HG03095 (cell line): Measurements from ENCODE around the gene ZNF160.
"Not testable (repeated sequence)": the region's sequence is repeated elsewhere in the genome, so short reads cannot be mapped to it uniquely, and the experiment has no call there.

Experiments used
- ATAC-seq: cut with Tn5 transposase; IDR thresholded peaks from one replicate; pipeline ENCODE4 v1.9.1; 2021; ENCODE audit warnings: moderate library complexity; ENCODE audit not compliant: unreplicated experiment

ZNF160 gene

GRCh38 chr19:53092723-53093122, 10.5 kb downstream of the ZNF160 start:
- ATAC-seq = no peak

- ATAC-seq = no peak
These were observed 11.6 kb downstream of the ZNF160 start for GRCh38 chr19:53091413-53092254.

- ATAC-seq = no peak
These were observed 15.1 kb downstream of the ZNF160 start for GRCh38 chr19:53088091-53088490.

- no peak for ATAC-seq
These were observed 16.3 kb downstream of the ZNF160 start for GRCh38 chr19:53086949-53087348.

GRCh38 chr19:53085496-53085895, 17.7 kb downstream of the ZNF160 start:
- no peak for ATAC-seq

- ATAC-seq = no peak
These were observed 20.3 kb downstream of the ZNF160 start for GRCh38 chr19:53082929-53083328.

GRCh38 chr19:53079313-53079924, 23.8 kb downstream of the ZNF160 start:
- no peak for ATAC-seq

GRCh38 chr19:53078668-53079067, 24.6 kb downstream of the ZNF160 start:
- no peak for ATAC-seq

GRCh38 chr19:53076984-53077383, 26.2 kb downstream of the ZNF160 start:
- no peak for ATAC-seq

- no peak for ATAC-seq
These were observed 34.4 kb downstream of the ZNF160 start for GRCh38 chr19:53068834-53069233.

- ATAC-seq = no peak
These were observed 35.0 kb downstream of the ZNF160 start for GRCh38 chr19:53068199-53068598.

- no peak for ATAC-seq
These were observed 45.2 kb downstream of the ZNF160 start for GRCh38 chr19:53057904-53058580.

- ATAC-seq = no peak
These were observed 48.1 kb downstream of the ZNF160 start for GRCh38 chr19:53055117-53055516.

GRCh38 chr19:53047379-53047778, 55.8 kb downstream of the ZNF160 start:
- ATAC-seq = no peak

GRCh38 chr19:53045536-53045935, 57.7 kb downstream of the ZNF160 start:
- no peak for ATAC-seq

GRCh38 chr19:53041366-53041765, 61.9 kb downstream of the ZNF160 start:
- no peak for ATAC-seq

GRCh38 chr19:53037101-53038097, 65.8 kb downstream of the ZNF160 start:
- ATAC-seq = no peak

- no peak for ATAC-seq
These were observed 68.1 kb downstream of the ZNF160 start for GRCh38 chr19:53034948-53035675.

GRCh38 chr19:53034054-53034453, 69.2 kb downstream of the ZNF160 start:
- no peak for ATAC-seq

GRCh38 chr19:53028306-53028705, 74.9 kb downstream of the ZNF160 start:
- ATAC-seq = not testable (repeated sequence)
